Measurements from ENCODE around the gene PDCD4. TPM values are rescaled to one million over a fixed set of nuclear protein-coding genes. Genes with fewer than 3 reads are reported as not detected.

The PDCD4 gene
- total RNA-seq, 1 experiment from 2014 or later, result 29.7 TPM

DNA sequence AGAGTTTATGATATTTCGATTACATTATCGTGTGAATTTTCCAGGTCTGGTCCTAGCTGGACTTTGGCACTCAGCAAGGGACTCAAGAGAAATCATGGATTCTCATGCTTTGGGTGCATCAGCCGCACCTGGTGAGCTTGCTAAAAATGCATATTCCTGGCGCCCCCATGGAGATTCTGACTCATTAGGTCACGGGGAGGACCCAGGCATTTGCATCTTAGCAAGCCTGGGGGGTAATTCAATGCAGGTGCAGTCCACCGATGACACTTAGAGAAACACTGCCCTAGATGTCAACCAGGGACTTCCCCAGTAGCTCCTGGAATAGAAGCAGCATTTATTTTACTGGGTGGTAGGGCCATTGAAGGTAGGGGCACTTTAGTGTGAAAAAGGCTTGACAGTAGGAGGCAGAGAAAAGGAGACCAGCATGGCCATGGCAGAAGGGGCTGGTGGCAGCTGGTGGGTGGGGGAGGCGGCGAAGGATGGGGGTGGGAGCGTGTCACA, 29.9 kb upstream of the PDCD4 start:
- DNase-seq (ENCODE audit: low read depth), result no peak

- DNase-seq (ENCODE audit: low read depth), result peak; percentile 22
These were observed 29.3 kb upstream of the PDCD4 start for GRCh38 chr10:110842326-110842904.

DNA sequence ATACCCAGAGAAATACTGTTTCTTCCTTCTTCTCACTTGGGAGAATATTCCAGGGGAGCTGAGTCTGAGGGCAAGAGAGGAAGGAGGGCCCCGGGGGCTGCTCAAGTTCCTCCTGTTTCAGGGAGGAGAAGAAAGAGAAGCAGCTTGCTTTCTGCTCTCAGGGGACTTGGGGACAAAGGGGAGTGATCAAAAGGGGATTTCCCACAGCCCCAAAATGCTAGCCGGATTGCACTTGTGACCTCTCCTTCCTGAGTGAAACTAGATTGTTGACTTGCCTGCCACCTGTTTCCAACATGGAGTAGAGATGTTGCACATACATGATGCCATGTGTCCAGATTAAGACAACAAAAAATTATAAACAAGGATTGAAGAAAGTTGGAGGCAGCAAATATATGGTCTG, 28.7 kb upstream of the PDCD4 start:
- no peak for DNase-seq (ENCODE audit: low read depth)

GRCh38 chr10:110843796-110844616, 27.7 kb upstream of the PDCD4 start:
- no peak for DNase-seq (ENCODE audit: low read depth)

DNA sequence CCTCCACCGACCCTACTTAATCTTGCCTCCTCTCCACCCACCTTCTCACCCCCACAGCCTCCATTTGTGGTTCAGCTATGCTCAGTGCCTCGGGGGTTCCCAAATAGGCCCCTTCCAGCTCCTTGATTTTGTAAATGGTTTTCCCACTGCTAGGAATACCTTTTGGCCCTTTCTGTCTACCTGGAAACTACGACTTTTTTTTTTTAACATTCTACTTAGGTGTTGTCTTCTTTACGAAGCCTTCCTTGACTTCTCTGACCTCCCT, 27.2 kb upstream of the PDCD4 start:
- no peak for DNase-seq (ENCODE audit: low read depth)

- DNase-seq (ENCODE audit: low read depth), result no peak
These were observed 26.5 kb upstream of the PDCD4 start for GRCh38 chr10:110845192-110845755.

- no peak for DNase-seq (ENCODE audit: low read depth)
These were observed 25.7 kb upstream of the PDCD4 start for GRCh38 chr10:110845756-110846620.

DNA sequence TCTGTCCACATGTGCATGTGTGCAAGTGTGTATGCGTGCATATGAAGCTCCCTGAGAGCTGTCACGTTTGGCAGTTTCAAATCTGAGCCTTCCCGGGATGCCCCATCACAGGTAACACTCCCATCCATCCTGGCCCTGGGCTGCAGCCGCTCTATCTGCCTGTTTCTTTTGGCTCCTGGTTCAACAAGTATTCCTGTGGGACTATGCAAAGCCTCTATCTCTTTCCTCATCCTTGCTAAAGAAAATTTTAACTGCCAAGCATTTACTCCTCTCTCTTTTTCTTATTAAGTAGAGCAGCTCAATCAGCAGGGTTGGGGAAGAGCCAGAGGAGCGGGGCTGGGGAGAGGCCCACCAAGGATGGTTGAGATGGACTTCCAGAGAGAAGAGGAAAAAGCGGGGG, 24.4 kb upstream of the PDCD4 start:
- DNase-seq (ENCODE audit: low read depth), result no peak

DNA sequence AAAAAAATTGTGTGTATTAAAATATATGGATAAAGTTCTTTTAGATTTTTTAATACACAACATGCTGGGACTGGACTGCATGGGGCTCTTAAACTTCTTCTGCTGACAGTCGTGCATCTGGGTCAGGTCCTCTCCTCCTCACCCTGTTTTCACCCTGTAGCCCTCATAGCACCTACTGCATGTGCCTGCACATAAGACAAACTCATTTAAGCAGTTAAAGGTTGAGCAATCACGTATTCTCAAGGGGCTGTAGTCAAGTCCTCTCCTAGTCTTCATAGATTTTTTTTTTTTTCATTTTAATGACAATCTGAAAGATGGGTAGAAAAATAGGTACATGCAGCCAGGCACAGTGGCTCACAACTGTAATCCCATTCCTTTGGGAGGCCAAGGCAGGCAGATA, 23.6 kb upstream of the PDCD4 start:
- no peak for DNase-seq (ENCODE audit: low read depth)

DNA sequence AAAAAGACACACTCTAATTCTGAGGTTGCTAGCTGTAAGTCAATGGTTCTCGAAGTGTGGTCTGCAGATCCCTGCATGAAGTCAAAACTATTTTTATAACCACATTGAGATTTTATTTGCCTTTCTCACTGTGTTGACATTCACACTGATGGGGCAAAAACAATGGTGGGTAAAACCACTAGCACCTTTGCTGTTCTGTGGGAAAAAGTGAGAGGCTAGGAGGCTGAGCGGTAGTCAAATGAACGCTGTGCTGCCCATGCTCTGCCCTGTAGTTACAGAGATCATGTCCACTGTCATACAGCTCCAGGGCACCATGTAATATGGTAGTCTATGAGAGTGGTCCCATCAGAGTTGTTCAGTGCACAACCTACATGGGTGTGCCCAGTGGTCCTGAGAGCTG, 21.6 kb upstream of the PDCD4 start:
- DNase-seq (ENCODE audit: low read depth), result no peak

- DNase-seq (ENCODE audit: low read depth), result no peak
These were observed 20.6 kb upstream of the PDCD4 start for GRCh38 chr10:110851020-110851612.

- peak; percentile 61 for DNase-seq (ENCODE audit: low read depth)
These were observed 19.4 kb upstream of the PDCD4 start for GRCh38 chr10:110852255-110852896.

- DNase-seq (ENCODE audit: low read depth), result no peak
These were observed 18.8 kb upstream of the PDCD4 start for GRCh38 chr10:110852947-110853346.

DNA sequence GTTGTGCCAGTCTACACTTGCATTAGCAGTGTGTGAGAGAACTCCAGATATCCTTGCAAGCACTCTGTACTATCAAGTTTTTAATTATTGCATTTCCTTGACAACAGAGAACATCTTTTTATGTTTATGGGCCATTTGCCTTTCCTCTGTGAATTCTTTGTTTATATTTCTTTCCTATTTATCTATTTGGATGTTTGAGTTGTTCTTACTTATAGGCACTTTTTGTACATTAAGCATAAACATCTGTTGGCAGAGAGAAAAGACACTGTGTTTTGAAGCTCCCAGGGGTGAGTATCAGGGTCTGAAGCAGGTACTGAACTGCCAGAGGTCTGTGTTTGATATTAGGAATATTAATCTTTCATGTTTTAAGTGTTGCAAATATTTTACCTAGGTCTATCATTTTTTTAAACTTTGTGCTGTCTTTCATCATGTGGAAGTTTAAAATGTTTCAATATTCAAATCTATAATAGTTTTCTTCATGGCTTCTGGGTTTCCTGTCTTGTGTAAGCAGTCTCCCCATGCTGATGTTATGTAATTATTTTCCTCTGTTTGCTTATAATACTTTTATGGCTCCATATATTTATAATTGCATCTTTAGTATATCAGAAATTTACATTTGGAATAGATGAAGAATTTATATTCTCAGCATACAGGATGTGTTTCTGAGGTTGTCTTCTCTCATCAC, 17.7 kb upstream of the PDCD4 start:
- DNase-seq (ENCODE audit: low read depth), result no peak

- no peak for DNase-seq (ENCODE audit: low read depth)
These were observed 14.2 kb upstream of the PDCD4 start for GRCh38 chr10:110857265-110858171.

- no peak for DNase-seq (ENCODE audit: low read depth)
These were observed 13.3 kb upstream of the PDCD4 start for GRCh38 chr10:110858297-110858934.

GRCh38 chr10:110859206-110859972, 12.3 kb upstream of the PDCD4 start:
- DNase-seq (ENCODE audit: low read depth), result no peak

- no peak for DNase-seq (ENCODE audit: low read depth)
These were observed 11.8 kb upstream of the PDCD4 start for GRCh38 chr10:110859973-110860376.

All from HT1080 (cell line).